Fibroblast of upper back skin (primary cell): ENCODE data around the gene CTTNBP2.

Experiments
- DNase-seq: peaks from one replicate; pipeline ENCODE4 v3.0.0-alpha.2; 2013

The CTTNBP2 gene

DNA sequence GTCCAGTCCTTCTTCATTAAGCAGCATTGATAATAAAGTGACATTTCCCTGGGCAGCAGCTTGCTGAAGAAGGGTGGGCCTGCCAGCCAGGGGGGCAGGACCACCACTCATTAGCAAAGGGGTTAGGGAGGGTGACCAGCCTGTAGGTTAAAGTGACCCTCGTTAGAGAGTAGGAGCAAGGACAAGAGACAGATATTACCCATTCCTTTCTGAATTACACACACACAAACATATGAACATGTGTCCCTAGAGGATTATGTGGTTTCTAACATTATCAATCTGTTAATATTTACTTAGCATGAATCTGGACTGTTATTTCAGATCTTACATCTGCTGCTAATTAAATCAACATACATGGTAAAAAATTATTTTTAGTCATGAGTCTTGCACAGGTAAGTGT lies 88.9 kb downstream of the CTTNBP2 start:
- DNase-seq = peak; percentile 16

GRCh38 chr7:117782761-117783160 lies 90.5 kb downstream of the CTTNBP2 start:
- no peak for DNase-seq

DNA sequence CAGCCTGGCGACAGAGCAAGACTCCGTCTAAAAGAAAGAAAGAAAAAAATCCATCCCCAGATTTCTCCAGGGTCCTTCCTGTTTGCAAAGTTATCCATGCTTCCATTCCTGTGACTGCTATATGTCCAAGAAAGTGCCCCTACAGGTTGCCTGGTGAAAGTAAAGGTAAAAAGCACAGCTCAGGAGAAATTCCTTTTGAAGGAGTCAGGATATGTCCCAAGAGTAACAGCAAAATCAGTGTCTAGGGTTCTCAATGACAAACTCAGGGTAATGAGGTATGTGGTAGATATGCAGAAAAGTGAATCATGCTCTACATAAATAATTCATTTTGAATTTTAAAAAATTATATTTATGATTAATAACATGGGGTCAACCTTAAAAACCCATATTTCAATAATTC lies 91.5 kb downstream of the CTTNBP2 start:
- DNase-seq = peak; percentile 36

- peak; percentile 12 for DNase-seq
Observed at GRCh38 chr7:117780832-117781231, 92.4 kb downstream of the CTTNBP2 start.

- no peak for DNase-seq
Observed at GRCh38 chr7:117777335-117778142, 95.7 kb downstream of the CTTNBP2 start.

- DNase-seq = no peak
Observed at GRCh38 chr7:117776224-117776623, 97.0 kb downstream of the CTTNBP2 start.

GRCh38 chr7:117775801-117776200 lies 97.4 kb downstream of the CTTNBP2 start:
- no peak for DNase-seq

DNA sequence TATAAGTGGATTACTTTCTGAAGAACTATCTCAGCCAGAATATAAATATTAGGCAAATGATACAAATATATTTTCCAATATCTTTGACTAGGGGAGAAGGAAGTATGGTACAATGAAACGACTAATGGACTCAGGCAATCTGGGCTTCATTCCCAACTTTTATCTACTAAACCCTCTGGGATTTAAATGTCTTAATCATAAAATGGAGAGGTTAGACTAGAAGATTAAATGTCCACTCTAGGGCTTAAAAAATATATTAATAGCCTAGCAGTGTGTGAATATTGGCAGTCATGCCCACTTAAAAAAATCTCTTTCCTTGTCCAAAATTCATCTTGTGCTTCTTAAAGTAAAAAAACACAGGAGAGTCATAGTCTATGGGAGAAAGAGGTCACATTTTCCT lies 98.3 kb downstream of the CTTNBP2 start:
- DNase-seq = peak; percentile 33

GRCh38 chr7:117772421-117772820 lies 100.8 kb downstream of the CTTNBP2 start:
- DNase-seq = no peak

DNA sequence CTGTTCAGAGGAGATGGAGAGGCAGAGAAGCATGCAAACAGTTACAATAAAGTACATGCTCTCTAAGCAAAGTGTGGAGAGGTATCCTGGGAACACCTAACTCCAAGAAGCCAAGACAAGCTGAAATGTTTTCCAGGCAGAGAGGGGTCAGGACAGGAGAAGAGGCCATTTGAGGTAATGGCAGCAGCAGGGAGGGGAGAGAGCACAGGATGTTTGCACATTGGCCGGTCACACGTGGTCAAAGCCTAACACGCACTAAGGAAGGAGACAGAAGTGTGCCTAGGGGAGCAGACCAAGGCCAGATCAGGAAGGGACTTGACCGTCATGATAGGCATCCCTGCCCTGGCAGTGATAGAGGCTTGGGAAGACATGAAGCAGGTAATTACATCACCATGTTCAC lies 101.5 kb downstream of the CTTNBP2 start:
- DNase-seq = no peak

- DNase-seq = no peak
Observed at GRCh38 chr7:117769085-117769484, 104.2 kb downstream of the CTTNBP2 start.

DNA sequence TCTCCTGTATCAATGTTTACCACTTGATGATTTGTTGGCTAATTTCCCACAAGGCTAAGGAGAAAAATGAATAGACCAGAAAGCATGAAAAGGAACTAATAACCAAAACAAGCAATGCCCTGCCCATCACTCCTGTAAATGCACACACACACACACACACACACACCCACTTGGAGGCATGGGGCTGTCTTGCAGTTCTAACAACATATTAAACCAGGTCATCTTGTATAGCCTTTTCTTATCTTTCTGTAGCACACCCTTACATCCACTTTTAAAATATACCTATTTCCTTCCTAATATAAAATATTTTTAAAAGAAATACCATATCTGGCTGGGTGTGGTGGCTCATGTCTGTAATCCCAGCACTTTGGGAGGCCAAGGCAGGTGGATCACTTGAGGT lies 105.3 kb downstream of the CTTNBP2 start:
- no peak for DNase-seq

- DNase-seq = no peak
Observed at GRCh38 chr7:117766913-117767312, 106.3 kb downstream of the CTTNBP2 start.

DNA sequence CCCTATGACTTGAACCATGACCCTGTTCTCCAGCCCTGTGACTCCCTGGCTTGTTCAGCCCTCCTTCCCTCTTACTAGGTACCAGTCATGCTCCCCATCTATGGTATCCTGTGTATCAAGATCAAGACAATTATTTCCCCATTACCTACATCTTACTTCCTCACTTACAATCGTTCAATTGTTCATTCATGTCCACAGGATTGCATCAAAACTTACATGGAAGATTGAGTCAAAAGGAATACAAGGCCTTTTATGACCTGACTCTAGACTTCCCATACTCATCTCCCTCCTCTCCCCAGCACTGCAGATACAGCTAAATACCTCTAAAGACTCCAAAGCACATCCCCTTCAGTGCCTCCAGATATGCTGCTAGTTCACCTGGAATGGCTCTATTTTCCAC lies 109.2 kb downstream of the CTTNBP2 start:
- DNase-seq = no peak

DNA sequence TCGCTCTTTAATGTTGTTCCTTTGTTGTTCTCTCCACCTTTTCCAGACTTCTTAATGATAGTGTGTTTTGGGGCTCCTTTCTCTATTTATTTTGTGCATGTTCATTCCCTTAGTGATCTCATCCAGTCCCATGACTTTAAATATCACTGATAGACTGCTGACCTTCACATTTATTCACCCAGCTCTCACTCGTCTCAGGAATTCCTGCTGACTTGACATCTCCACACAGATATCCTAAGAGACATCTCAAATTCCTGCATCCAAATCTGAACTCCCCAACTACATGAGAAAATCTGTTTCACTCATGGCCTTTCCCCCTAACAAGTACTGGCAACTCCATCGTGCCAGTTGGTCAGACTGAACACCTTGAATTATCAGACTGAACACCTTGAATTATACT lies 111.2 kb downstream of the CTTNBP2 start:
- DNase-seq = no peak

GRCh38 chr7:117759950-117760640 lies 113.1 kb downstream of the CTTNBP2 start:
- DNase-seq = peak; percentile 85

DNA sequence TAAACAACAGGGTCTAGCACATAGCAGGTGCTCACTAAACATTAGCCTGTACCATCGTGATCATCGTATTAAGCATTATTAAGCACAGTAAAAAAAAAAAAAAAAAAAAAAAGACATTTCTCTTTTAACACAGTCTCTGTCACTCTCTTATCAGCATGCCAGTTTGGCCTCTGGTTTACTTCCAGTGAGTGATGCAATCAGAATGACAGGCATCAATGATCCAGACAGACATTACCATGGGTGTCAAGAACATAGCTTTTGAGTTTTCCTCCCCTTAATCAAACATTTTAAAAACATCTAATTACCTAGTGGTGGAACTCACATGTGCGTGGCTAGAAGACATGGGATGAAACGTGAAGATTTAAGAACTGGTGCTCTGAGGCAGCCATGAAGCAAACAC lies 115.8 kb downstream of the CTTNBP2 start:
- no peak for DNase-seq

GRCh38 chr7:117756586-117757085 lies 116.6 kb downstream of the CTTNBP2 start:
- no peak for DNase-seq

GRCh38 chr7:117755136-117755535 lies 118.1 kb downstream of the CTTNBP2 start:
- DNase-seq = no peak

DNA sequence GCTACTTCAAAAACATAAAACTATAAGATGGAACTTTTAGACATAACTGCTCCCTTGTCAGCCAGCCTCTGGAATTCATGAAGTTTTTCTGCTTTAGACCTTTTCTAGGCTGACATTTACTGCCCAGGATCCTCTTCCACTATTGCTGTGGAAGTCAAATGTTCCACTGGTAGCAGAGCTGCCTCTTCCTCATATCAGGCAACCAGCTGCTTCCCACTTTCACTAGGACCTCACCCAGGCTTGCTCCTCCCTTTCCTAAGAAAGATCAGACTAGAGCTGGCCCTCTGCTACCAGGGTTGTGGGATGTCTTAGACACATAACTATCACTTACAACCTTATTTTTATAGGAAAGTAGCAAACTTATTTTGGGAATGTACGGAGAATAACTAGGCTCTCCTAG lies 121.5 kb downstream of the CTTNBP2 start:
- no peak for DNase-seq

- peak; percentile 24 for DNase-seq
Observed at GRCh38 chr7:117750612-117751563, 122.4 kb downstream of the CTTNBP2 start.

DNA sequence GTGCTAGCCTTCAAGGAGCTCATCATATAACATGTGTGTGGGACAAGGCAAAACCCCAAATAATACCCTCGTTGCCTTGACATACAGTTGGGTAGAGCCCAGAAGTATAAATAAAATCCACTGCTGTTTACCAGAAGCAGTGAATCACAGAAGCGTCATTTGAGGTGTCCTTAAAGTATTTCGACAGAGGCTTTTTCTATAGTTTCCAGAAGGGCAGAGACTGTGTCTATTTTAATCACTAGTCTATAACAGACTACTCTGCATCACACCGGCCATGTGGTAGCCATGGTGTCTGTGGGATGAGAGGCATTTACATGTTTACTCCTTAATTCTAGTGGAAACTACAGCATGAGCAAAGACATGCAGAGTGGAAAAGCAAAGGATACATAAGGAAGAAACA lies 131.3 kb downstream of the CTTNBP2 start:
- no peak for DNase-seq

GRCh38 chr7:117739085-117739484 lies 134.2 kb downstream of the CTTNBP2 start:
- DNase-seq = no peak
